Stimulated activated CD4-positive, alpha-beta T cell treated with anti-CD3 and anti-CD28 coated beads, Interleukin-4, amount 100 ng/mL, for 48 hours (primary cell): ENCODE data around the gene TRAM2.

Experiments
- DNase-seq, 2 donors: peaks; one replicate each; pipeline ENCODE4 v3.0.0-alpha.2; 2020; ENCODE audit warnings: low read depth in 2 of 2

The TRAM2 gene

GRCh38 chr6:52508261-52508739, 68.6 kb downstream of the TRAM2 start:
- no peak for DNase-seq

DNA sequence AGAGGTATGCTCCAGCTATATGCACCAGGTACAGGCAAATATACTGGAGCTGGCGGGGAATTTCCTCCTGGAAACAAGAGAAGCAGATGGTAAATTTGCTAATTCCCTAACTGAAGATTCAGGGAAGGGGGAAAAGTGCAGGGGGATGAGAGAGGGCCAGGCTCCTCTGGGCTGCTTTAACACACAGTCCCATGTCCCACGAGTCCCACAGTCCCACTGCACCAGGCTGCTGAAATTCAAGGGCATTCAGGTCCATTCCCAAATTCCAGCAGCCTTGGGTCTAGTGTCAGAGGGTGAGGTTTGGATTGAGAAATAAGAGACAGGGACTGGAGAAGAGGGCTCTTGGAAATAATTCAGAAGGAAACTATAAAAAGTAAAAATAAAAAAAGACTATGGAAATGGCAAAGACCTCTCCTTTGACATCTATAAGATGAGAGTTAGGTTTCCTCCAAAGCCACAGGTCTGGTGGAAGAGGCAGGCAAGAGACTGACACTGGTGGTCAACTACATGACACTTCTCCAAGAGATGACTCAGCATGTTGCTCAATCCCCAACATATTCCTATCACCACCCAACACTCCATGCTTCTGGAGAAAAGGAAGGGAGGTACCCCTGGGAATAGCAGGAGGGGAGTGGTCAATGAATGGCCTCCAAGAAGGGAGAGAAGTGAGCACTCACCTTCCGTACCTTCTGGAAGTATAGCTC, 69.2 kb downstream of the TRAM2 start:
- no peak for DNase-seq

GRCh38 chr6:52506476-52506875, 70.4 kb downstream of the TRAM2 start:
- no peak for DNase-seq

DNA sequence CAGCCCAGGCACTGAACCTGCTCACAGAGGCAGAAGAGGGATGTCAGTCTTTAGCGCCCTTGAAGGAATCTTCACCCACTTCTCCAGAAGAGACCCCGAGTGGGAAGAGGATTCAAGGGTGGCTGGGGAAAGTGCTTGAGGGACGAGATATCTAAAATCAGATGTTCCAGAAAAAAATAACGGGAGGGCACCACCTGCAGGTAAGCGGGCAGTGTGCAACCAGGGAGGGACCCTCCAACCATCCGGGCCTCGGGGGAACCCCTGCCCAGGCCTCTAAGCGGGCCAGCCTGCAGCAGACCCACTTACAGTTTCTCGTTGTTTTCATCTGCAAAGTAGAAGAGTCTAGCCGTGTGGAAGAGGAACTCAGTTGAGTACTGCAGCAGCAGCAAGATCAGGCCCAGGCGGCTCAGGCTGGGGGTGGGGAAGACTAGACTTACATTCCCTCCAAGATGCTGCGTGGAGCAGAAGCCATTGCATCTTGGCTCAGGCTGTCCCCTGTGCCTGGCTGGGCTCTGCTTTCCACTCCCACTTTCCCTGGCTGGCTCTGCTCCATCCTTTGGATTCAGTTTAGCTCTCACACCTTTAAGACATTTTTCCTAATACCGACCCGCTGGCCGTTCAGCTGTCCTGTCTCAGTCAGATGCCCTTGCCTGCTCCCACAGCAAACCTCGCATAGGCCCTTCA, 71.0 kb downstream of the TRAM2 start:
- no peak for DNase-seq

DNA sequence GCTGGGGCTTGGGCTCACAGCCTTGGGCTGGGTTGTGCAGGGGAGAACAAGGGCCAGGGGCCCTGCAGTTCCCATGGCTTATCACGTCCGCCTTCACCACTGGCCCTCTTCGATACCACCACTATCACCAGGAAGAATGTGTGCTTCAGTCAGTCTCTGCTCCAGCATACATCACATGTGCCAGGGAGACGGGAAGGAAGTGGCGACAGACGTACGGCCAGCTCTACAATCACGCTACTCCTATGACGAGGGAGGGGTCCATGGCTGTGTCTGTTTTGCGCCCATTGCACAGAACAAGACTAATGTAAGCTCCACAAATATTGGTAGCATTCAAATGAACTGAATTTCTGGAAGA, 72.1 kb downstream of the TRAM2 start:
- no peak for DNase-seq

GRCh38 chr6:52503851-52504781, 72.7 kb downstream of the TRAM2 start:
- no peak for DNase-seq

- no peak for DNase-seq
Measured at GRCh38 chr6:52503323-52503747, 73.5 kb downstream of the TRAM2 start.

DNA sequence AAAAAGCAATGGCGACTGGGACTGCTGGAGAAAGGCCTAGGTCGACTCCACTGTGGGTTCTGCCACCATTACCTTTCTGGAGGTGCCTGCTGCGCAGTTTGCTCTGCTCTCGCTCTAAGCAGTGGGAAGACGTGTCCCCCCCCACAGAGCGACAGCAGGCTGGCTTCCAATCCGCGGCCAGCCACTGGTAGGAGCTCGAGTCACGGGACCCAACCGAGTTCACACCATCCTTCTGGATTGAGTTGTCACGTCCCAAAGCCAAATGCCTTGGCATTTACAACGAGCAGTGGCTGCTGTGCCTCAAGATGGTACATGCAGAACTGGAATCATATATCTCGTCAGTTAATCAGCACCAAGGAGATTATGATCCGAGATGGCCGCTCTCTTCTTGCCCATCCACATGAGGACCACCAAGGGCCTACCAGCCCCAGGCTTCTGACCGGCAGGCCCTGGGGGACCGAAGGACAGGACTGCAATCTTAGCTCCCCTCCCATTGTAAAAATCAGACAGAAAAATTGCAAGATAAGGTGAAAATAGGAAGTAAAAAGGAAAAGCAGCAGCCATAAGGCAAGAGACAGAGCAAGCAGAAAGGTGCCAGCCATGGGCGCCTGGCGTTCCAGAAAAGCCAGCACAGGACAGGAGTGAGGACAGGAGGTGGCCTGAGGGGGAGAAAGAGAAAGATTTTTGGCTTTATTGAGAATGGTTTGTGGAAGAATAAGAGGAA, 74.4 kb downstream of the TRAM2 start:
- no peak for DNase-seq

DNA sequence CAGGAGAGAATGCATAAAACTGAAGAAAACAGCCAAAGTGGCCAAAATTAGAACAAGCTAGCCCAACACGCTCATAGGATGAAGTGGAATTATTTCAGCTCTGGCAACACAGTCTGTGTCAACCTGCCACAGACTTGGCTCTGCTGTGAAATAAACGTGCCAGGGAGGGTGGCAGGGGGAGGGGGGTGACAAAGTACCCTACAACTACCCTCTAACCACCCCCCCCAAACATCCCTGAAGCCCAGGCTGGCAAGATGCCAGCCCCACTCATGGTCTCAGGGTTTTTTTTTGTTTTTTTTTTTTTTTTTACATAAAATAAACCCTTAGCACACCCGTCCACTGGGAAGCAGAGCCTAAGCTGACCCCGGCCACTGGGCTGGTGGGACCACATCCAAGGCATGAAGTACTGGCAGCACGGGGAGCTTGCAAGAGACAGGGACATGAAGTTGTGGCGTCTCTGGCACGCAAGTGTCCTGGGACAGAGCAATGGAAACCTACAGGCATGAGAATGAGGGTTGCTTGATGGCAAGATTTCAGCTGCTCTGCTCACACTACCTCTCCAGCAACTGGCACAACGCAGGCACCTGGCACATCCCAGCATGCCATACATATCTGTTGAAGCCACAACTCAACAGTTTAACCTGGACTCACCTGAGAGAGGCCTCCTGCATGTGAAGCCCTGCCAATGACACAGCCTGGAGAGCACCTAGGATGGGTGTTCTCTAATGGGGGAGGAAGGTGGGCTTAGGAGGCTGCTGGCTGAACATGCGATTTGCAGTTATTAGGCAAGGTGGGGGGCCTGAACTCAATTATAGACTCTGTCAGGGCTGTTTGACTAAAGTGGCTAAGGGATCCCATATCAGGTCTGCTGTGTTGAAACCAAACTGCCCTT, 76.4 kb downstream of the TRAM2 start:
- no peak for DNase-seq

GRCh38 chr6:52499681-52500236, 77.1 kb downstream of the TRAM2 start:
- DNase-seq: no peak

DNA sequence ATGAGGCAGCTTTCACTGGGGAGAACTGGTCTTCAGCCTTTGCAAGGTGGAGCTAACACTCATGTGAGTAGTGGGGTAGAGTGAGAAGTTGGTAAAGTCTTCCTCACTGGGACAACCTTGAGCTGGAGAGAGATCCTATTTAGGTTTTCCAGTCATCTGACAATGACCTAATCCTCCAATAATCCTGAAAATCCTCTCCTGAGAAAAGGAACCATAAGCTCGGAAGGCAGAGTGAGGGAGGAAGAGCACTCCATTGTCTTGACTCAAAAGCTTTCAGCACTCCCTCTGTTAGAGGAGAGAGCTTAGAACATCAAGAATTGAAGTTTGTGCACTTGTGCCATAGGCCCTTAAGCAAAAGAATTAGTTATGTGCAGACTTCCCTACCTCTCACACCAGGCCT, 77.8 kb downstream of the TRAM2 start:
- no peak for DNase-seq

DNA sequence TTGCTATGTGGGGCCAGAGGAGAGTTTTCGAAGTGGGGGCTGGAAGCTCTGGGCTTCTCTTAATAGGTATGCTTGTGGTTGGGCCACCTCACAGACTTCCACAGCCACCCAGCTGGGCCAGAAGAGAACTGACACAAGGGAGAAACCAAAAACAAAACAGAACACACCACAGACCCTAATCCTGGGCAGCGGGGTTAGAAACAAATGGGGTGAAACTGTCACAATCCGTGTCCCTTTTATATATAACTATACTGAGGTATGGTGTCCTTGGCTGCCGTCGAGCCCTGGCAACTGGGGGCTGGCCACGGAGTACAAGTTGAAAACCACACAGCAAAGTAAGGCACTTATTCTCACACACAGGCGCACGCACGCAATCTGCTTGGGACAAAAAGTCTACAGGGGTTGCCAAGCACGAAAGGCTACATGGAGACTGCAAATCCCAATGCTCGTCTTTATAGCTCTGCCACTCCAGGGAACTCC, 78.3 kb downstream of the TRAM2 start:
- DNase-seq: no peak

- DNase-seq: no peak
Measured at GRCh38 chr6:52497652-52498408, 79.0 kb downstream of the TRAM2 start.

DNA sequence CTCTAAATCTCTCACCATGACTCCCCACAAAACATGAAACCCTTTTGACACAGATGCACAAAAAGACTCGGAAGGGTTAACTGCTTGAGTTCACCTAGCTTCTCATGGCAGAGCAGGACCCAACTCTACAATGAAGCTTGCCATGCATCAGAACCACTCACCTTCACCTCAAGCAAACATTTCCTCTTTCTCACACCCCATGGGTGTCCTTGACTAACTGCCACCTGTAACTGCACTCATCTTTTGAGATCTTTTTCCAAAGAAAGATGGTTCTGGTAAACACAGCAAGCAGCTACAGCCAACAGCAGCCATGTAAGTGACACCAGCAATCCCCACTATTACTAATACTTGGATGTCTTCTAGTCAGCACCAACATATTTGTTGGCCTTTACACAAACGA, 80.2 kb downstream of the TRAM2 start:
- DNase-seq: no peak

DNA sequence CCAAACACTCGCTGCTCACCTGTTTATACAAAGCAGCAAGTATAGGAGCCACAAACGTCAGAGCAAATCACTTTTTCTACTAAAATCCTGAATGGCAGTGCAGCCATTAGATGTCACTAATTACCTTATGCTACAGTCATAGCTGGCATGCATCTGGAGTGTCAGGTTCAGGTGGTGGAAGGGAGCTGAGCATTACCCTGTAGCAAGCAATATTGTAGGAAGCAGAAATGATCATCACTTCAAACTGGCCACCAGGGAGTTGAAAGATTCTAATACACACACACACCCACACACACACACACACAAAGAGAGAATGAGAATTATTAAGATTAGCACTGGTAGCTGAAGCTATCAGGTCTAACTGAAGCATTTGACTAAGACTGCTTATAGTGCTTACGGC, 80.9 kb downstream of the TRAM2 start:
- no peak for DNase-seq

DNA sequence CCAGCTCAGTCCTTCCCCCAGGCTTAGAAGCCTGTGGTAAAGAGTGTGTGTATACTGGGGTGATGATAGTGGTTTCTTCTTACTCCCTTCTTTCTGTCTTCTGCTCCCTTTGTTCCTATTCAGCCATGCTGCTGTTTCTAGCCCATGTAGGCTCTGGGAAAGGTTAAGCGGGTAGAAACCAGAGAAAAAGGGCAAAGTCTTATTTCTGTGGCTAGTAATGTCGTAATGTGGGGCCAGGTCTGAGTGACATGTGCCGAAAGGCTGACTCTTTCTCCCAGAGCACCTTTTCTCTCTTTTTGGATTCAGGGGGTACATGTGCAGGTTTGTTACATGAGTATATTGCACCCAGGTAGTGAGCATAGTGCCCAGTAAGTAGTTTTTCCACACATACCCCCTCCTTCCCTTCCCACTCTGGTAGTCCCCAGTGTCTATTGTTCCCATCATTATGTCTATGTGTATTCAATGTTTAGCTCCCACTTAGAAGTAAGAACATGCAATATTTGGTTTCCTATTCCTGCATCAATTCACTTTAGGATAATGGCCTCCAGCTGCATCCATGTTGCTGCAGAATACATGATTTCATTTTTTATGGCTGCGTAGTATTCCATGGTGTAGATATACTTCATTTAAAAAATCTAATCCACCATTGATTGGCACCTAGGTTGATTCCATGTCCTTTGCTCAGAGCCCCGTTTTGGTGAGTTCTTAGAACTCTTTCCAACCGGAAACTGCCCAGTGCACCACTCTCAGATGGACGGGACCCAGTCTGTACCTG, 82.4 kb downstream of the TRAM2 start:
- DNase-seq: no peak

GRCh38 chr6:52493669-52494068, 83.2 kb downstream of the TRAM2 start:
- DNase-seq: no peak

DNA sequence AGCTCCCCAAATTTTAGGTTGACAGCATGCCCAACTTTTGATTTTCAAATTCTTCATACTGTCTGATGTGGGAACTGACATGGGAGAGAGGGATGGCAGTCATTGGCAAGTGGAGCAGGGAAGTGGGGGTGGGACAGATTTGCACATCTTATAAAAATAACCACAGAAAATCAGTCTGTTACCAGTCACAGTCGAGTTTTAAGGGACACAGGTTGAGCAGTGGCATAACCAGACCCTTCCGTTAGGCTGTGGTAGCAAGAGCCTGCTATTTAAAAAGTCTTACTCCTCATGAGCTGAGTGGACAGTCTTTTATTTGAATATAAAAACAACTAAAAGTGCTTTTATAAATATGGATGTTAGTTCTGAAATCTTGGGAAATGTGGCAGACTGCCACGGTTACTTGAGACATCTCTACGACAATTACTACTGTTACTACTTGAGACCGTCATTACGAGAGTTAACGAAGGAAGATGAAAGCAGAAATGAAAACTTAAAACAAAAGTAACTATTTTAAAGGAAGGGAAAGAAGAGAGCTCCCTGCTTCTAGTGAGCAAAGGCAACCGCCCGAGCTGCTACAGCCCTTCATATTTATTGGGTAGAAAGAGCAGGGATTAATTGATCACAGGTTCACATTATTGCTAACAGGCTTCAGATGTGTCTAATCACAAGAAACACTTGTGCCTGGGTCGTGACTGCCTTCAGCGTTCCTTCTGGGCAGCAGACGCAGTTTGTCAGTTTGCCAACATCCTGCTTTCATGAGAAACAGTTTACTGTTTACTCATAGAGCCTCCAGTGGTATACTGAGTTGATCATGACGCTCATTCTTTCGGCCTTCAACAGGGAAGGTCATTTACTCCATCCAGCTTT, 85.4 kb downstream of the TRAM2 start:
- DNase-seq: no peak
